Nephron (organoid): ENCODE data around the gene NOP58.

ENCODE experiments used
- H3K27ac Mint-ChIP-seq, 3 experiments: 2 replicates each; pipeline ENCODE4 v1.8.0; 2020; ENCODE audit warnings: mixed read lengths in 3 of 3, mild to moderate bottlenecking in 2 of 3, moderate library complexity in 1 of 3
- H3K27me3 Mint-ChIP-seq: 2 replicates; pipeline ENCODE4 v1.8.0; 2021; ENCODE audit warnings: low read depth, mild to moderate bottlenecking, moderate library complexity, mixed read lengths
- H3K36me3 Mint-ChIP-seq: 2 replicates; pipeline ENCODE4 v1.8.0; 2020; ENCODE audit warnings: low read depth, mixed read lengths
- H3K4me1 Mint-ChIP-seq: 2 replicates; pipeline ENCODE4 v1.8.0; 2020; ENCODE audit warnings: mixed read lengths
- H3K4me3 Mint-ChIP-seq, 3 experiments: 2 replicates each; pipeline ENCODE4 v1.8.0; 2020; ENCODE audit warnings: mild to moderate bottlenecking in 3 of 3, mixed read lengths in 3 of 3, moderate library complexity in 2 of 3
- H3K9me3 Mint-ChIP-seq: 2 replicates; pipeline ENCODE4 v1.8.0; 2020; ENCODE audit warnings: mixed read lengths
- CTCF ChIP-seq, 3 experiments: fragments of 200-600 bp; sonication (generic); IDR thresholded peaks; one replicate each; pipeline ENCODE4 v1.5.0; 2021; ENCODE audit warnings: antibody characterized with exemption in 3 of 3; ENCODE audit not compliant: unreplicated experiment in 3 of 3

NOP58 gene

GRCh38 chr2:202337706-202338346 lies 72.3 kb downstream of the NOP58 start:
- no peaks in the 10 kb centered on the region for H3K4me1 Mint-ChIP-seq
- no peak for TF ChIP-seq CTCF (IDR thresholded peaks at IDR 0.05; ENCODE audit: unreplicated experiment in 3 of 3)
- no peak overlapping the region for H3K27ac Mint-ChIP-seq
- no peak overlapping the region for H3K4me3 Mint-ChIP-seq
- no peaks in the 10 kb centered on the region for H3K27me3 Mint-ChIP-seq
- H3K9me3 Mint-ChIP-seq = no peaks in the 10 kb centered on the region
- no peaks in the 10 kb centered on the region for H3K36me3 Mint-ChIP-seq

- Mint-ChIP-seq H3K9me3 (peaks cover 4% of the 10 kb centered on the region), H3K27ac (no peak overlapping the region), H3K36me3 (no peaks in the 10 kb centered on the region), H3K4me1 (peaks cover 8% of the 10 kb centered on the region), H3K4me3 (no peak overlapping the region), H3K27me3 (no peaks in the 10 kb centered on the region)
- TF ChIP-seq CTCF (IDR thresholded peaks at IDR 0.05; ENCODE audit: unreplicated experiment in 3 of 3) = no peak
Observed at GRCh38 chr2:202339071-202339870, 73.7 kb downstream of the NOP58 start.

- Mint-ChIP-seq H3K4me3 (no peak overlapping the region), H3K27me3 (no peaks in the 10 kb centered on the region), H3K27ac (peak overlapping the region in 2 of 3 experiments; percentile 56 to 66), H3K4me1 (peaks cover 8% of the 10 kb centered on the region), H3K9me3 (peaks cover 4% of the 10 kb centered on the region), H3K36me3 (no peaks in the 10 kb centered on the region)
- no peak for TF ChIP-seq CTCF (IDR thresholded peaks at IDR 0.05; ENCODE audit: unreplicated experiment in 3 of 3)
Observed at GRCh38 chr2:202344178-202344577, 78.6 kb downstream of the NOP58 start.

GRCh38 chr2:202346180-202346579 lies 80.6 kb downstream of the NOP58 start:
- Mint-ChIP-seq H3K4me3 (no peak overlapping the region), H3K9me3 (peaks cover 4% of the 10 kb centered on the region), H3K4me1 (peaks cover 8% of the 10 kb centered on the region), H3K27me3 (no peaks in the 10 kb centered on the region), H3K36me3 (no peaks in the 10 kb centered on the region), H3K27ac (no peak overlapping the region)
- TF ChIP-seq CTCF (IDR thresholded peaks at IDR 0.05; ENCODE audit: unreplicated experiment in 3 of 3) = no peak
